HepG2 (cell line): ENCODE data around the gene ADGRG1. TPM values are rescaled to one million over a fixed set of nuclear protein-coding genes. Genes with fewer than 3 reads are reported as not detected.

Experiments used
- ATAC-seq: fragments of 200-7000 bp; cut with Tn5 transposase; 3 replicates; pipeline ENCODE4 v1.9.1; 2020; ENCODE audit warnings: mild to moderate bottlenecking, moderate library complexity
- BruUV-seq: library from RNA; stranded (reverse); fragments of 400-500 nt; replicated peaks from 2 replicates; lab custom pipeline; 2021; lab: Mats Ljungman, UMichigan
- CTCF ChIA-PET: fragments of 300-600 bp; formaldehyde crosslinking; extraction: SDS; loops from one replicate; lab custom pipeline; 2021; ENCODE audit warnings: low total read pairs, inconsistent platforms, low intra/inter-chr PET ratio; lab: Yijun Ruan, JAX
- POLR2A ChIA-PET: fragments of 350-600 bp; sonication (Branson Sonifier 250); formaldehyde crosslinking; loops from one replicate; lab custom pipeline; 2020; ENCODE audit warnings: antibody characterized with exemption, inconsistent platforms; lab: Yijun Ruan, JAX
- DNase-seq: peaks from one replicate; pipeline ENCODE4 v3.0.0-alpha.2; 2015; ENCODE audit warnings: low spot score
- FAIRE-seq: peaks from 3 replicates; lab custom pipeline; 2011; peaks lifted over from hg19 to GRCh38; lab: Jason Lieb, UNC
- H2AFZ ChIP-seq: one replicate; pipeline ENCODE4 v1.6.1; 2011; ENCODE audit warnings: low read length, inconsistent platforms
- H3K27ac ChIP-seq: fragments of 300-600 bp; 3 replicates; pipeline ENCODE4 v1.8.0; 2011; ENCODE audit warnings: mixed run types, mild to moderate bottlenecking, mixed read lengths, low read length, inconsistent platforms; ENCODE audit not compliant: insufficient read depth; ENCODE audit errors: extremely low read length
- H3K27me3 ChIP-seq, 2 experiments: fragments of 200-600 bp in 1 of 2; 2 replicates in 1 of 2; 3 replicates in 1 of 2; pipeline versions ENCODE4 v1.6.0 to v1.8.0; 2011; ENCODE audit warnings: low read length in 2 of 2, mild to moderate bottlenecking in 2 of 2, moderate library complexity in 2 of 2, inconsistent platforms in 1 of 2; ENCODE audit not compliant: insufficient read depth in 2 of 2, control insufficient read depth in 1 of 2
- H3K36me3 ChIP-seq, 2 experiments: fragments of 200-600 bp in 1 of 2; replicated peaks in 1 of 2; 2 replicates in 1 of 2; 3 replicates in 1 of 2; pipeline versions ENCODE4 v1.5.1 to v1.8.0; 2011; ENCODE audit warnings: low read length in 2 of 2, inconsistent platforms in 1 of 2; ENCODE audit not compliant: insufficient read depth in 2 of 2, control insufficient read depth in 1 of 2
- H3K4me1 ChIP-seq: 2 replicates; pipeline ENCODE4 v1.5.1; 2012; ENCODE audit warnings: low read length, inconsistent platforms; ENCODE audit not compliant: insufficient read depth
- H3K4me2 ChIP-seq: 2 replicates; pipeline ENCODE4 v1.6.0; 2011; ENCODE audit warnings: low read depth, low read length, inconsistent platforms
- H3K4me3 ChIP-seq, 3 experiments: fragments of 200-600 bp in 1 of 3; sonication (generic), shearing (Covaris generic) in 1 of 3; replicated peaks in 1 of 3; 2 replicates each; pipeline ENCODE4 v1.5.1; 2011 to 2016; ENCODE audit warnings: low read length in 3 of 3, inconsistent platforms in 2 of 3, low read depth in 2 of 3, mild to moderate bottlenecking in 2 of 3, control low read depth in 1 of 3, mixed read lengths in 1 of 3; ENCODE audit not compliant: insufficient read depth in 1 of 3
- H3K79me2 ChIP-seq: one replicate; pipeline ENCODE4 v1.6.1; 2011; ENCODE audit warnings: low read length, inconsistent platforms; ENCODE audit not compliant: insufficient read depth
- H3K9ac ChIP-seq: 2 replicates; pipeline ENCODE4 v1.6.0; 2011; ENCODE audit warnings: mild to moderate bottlenecking, low read depth, low read length, inconsistent platforms; ENCODE audit not compliant: insufficient read depth
- H3K9me3 ChIP-seq: 2 replicates; pipeline ENCODE4 v1.5.1; 2012; ENCODE audit warnings: mild to moderate bottlenecking, low read length
- H4K20me1 ChIP-seq: 2 replicates; pipeline ENCODE4 v1.6.0; 2011; ENCODE audit warnings: inconsistent platforms, mild to moderate bottlenecking, low read length, moderate library complexity; ENCODE audit not compliant: insufficient read depth
- AGO1 ChIP-seq: fragments of 200-400 bp; formaldehyde crosslinking; IDR thresholded peaks from 2 replicates; pipeline ENCODE4 v1.6.1; 2017; ENCODE audit warnings: mild to moderate bottlenecking, low read depth, low read length, moderate library complexity; ENCODE audit not compliant: poor library complexity, severe bottlenecking
- ERF ChIP-seq: IDR thresholded peaks from 2 replicates; pipeline ENCODE4 v1.6.1; 2018; ENCODE audit warnings: missing biosample characterization, missing genetic modification reagents
- GATAD2A ChIP-seq: IDR thresholded peaks from 2 replicates; pipeline ENCODE4 v1.6.1; 2016
- KDM1A ChIP-seq: IDR thresholded peaks from 2 replicates; pipeline ENCODE4 v1.6.1; 2016; ENCODE audit warnings: missing compliant biosample characterization
- KLF6 ChIP-seq: IDR thresholded peaks from 2 replicates; pipeline ENCODE4 v1.8.0; 2016; ENCODE audit warnings: missing biosample characterization, missing genetic modification reagents
- MIER3 ChIP-seq: IDR thresholded peaks from 2 replicates; pipeline ENCODE4 v1.6.1; 2016; ENCODE audit warnings: missing compliant biosample characterization, borderline replicate concordance
- SIX4 ChIP-seq: sonication (generic); formaldehyde crosslinking; IDR thresholded peaks from 2 replicates; pipeline ENCODE4 v1.4.0; 2020; ENCODE audit warnings: missing genetic modification reagents
- SP1 ChIP-seq, 2 experiments: fragments of 450-650 bp in 1 of 2; sonication (generic) in 1 of 2; formaldehyde crosslinking in 1 of 2; IDR thresholded peaks; 2 replicates each; pipeline versions ENCODE4 v1.4.0 to v1.6.1; 2016 to 2020; ENCODE audit warnings: missing genetic modification reagents in 1 of 2
- ZNF136 ChIP-seq: sonication (generic); formaldehyde crosslinking; IDR thresholded peaks from 2 replicates; pipeline ENCODE4 v1.8.1; 2022; ENCODE audit warnings: low read depth, mild to moderate bottlenecking, moderate library complexity, missing genetic modification reagents
- ZNF354B ChIP-seq: sonication (generic); formaldehyde crosslinking; IDR thresholded peaks from 2 replicates; pipeline ENCODE4 v1.8.0; 2022; ENCODE audit warnings: mild to moderate bottlenecking, missing genetic modification reagents
- ZNF614 ChIP-seq: IDR thresholded peaks from 2 replicates; pipeline ENCODE4 v1.6.1; 2018; ENCODE audit warnings: missing biosample characterization, missing genetic modification reagents, inconsistent platforms, borderline replicate concordance
- ZNF615 ChIP-seq: sonication (generic); formaldehyde crosslinking; IDR thresholded peaks from 2 replicates; pipeline ENCODE4 v1.5.0; 2020; ENCODE audit warnings: mild to moderate bottlenecking, missing genetic modification reagents, borderline replicate concordance
- ZNF773 ChIP-seq: sonication (generic); formaldehyde crosslinking; IDR thresholded peaks from 2 replicates; pipeline ENCODE4 v1.4.0; 2020; ENCODE audit warnings: missing genetic modification reagents, borderline replicate concordance
- ZNF792 ChIP-seq: IDR thresholded peaks from 2 replicates; pipeline ENCODE4 v1.6.1; 2016
- WGBS: methylation state at CpG from one replicate; pipeline ENCODE4 v1.1.6; 2017; ENCODE audit warnings: low lambda C conversion rate; 5-methylcytosine and 5-hydroxymethylcytosine counted together
- in situ Hi-C: cut with HindIII; loops from 2 replicates; pipeline ENCODE4 v1.10.0; 2017; ENCODE audit warnings: low pct_unique_long_range_greater_than_20kb; ENCODE audit not compliant: extremely low pct_ligation_motif_present
- intact Hi-C: fragments of 100-400 bp; cut with micrococcal nuclease; formaldehyde crosslinking; loops from one replicate; pipeline ENCODE4 v1.10.0; 2022; ENCODE audit not compliant: unreplicated experiment
- polyA plus RNA-seq, 8 experiments: library from polyadenylated mRNA; depleted of rRNA in 3 of 8; stranded (reverse) in 7 of 8; unstranded in 1 of 8; fragments of >200 nt; fragmentation: Illumina TruSeq in 4 of 8; extraction: Trizol in 4 of 8; gene quantifications; 2 replicates each; pipeline versions ENCODE4 v1.2.1 to v1.2.3, GENCODE V29; 2011 to 2016; ENCODE audit warnings: low read depth in 4 of 8, missing spikeins in 1 of 8, mixed read lengths in 1 of 8; ENCODE audit not compliant: insufficient read depth in 1 of 8
- total RNA-seq, 5 experiments: library from RNA; depleted of rRNA; stranded (reverse); fragments of >200 nt; fragmentation: Illumina TruSeq; extraction: Trizol; gene quantifications; 2 replicates each; pipeline ENCODE4 v1.2.3, GENCODE V29; 2016; ENCODE audit warnings: low read depth in 1 of 5
- TF ChIP-seq, protein P1 (sequence below): sonication (generic); formaldehyde crosslinking; IDR thresholded peaks from 2 replicates; pipeline ENCODE4 v1.4.0; 2020; ENCODE audit warnings: missing genetic modification reagents
- TF ChIP-seq, protein P2 (sequence below): sonication (generic); formaldehyde crosslinking; IDR thresholded peaks from 2 replicates; pipeline ENCODE4 v1.8.0; 2023; ENCODE audit warnings: mild to moderate bottlenecking, missing genetic modification reagents
- TF ChIP-seq, protein P3 (sequence below): IDR thresholded peaks from 2 replicates; pipeline ENCODE4 v1.6.1; 2012; ENCODE audit warnings: low read depth, low read length, improper control_type of control experiment

Gene ADGRG1
- total and polyA plus RNA-seq, 2 of the 13 experiments (the other 11 are each of a cell fraction or from before 2014, with no cell fraction given), result 2.7 to 5.9 TPM

DNA sequence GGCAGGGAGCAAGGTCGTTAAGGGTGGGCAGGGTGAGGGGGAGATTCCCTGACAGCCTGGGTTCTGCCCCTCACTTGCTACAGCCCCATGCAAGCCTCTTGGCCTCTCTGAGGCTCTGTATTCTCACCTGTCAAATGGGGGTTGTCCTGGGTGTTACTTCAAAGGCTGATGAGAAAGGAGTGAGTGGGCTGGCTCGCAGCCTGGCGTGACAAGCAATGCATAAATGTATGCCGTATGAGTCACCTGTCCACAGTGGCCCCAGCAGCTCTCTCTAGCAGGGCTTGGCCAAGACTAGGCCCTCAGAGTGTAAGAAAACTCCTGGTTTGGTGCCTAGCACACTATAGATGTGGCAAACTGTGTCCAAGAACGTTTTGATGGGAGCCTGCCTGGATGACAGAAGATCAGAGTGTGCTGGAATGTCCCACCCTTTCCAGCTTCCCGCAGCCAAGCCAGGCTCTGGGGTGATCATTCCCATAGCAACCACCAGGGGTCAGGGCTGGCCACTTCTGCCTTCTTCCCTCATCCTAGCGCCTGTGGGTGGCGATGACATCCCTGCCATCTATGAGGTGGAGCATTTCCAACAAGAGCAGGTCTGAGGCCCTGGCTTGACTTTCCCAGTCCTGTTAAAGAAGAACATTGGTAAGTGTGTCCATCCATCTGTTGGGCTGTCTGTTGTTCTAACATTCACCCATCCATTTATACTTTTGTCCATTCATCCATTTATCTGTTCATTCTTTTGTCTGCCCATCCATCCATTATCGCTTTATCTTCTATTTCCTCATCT, 37.2 kb upstream of the ADGRG1 start:
- Histone ChIP-seq H3K4me1 (peaks cover 9% of the 10 kb centered on the region; the same call in 1 of the 2 replicates), H3K36me3 (no peaks in the 10 kb centered on the region), H3K27ac (no peak overlapping the region), H2AFZ (no peak overlapping the region), H3K79me2 (no peaks in the 10 kb centered on the region), H3K4me3 (no peak overlapping the region), H3K27me3 (no peaks in the 10 kb centered on the region; a peak in 1 of 5 replicates), H4K20me1 (no peaks in the 10 kb centered on the region), H3K4me2 (peak overlapping the region; percentile 33; the same call in 1 of the 2 replicates), H3K9ac (no peak overlapping the region), H3K9me3 (no peaks in the 10 kb centered on the region)
- intact Hi-C loops (loop anchor here (1.0 to 5.0 kb wide), 6 partner anchors 9 to 146 kb away; partner anchors contain the start of gene KATNB1), in situ Hi-C loops (no loop called here)
- POLR2A ChIA-PET, result interaction anchor here (0.7 to 1.4 kb wide), 7 partner anchors 9 to 113 kb away, joined by 3 to 6 read pairs (median 4); no protein-coding TSS in a partner anchor
- CTCF ChIA-PET, result interaction anchor here (1.3 to 17.5 kb wide), 6 partner anchors 9 to 131 kb away, joined by 6 to 571 read pairs (median 11); partner anchors contain the start of gene ADGRG3
- ATAC-seq (peak; percentile 99), DNase-seq (peak; percentile 80), FAIRE-seq (peak; percentile 97)
- BruUV-seq, result TSS peak; percentile 32
- 28% methylated on average over 7 of the region's 9 CpGs for WGBS
- TF ChIP-seq SP1 (IDR thresholded peaks at IDR 0.05), result no peak
- TF ChIP-seq SP1 (CRISPR knock-in tag; IDR thresholded peaks at IDR 0.05), result peak; percentile 43; the same call in 1 of the 2 replicates
- no peak for TF ChIP-seq AGO1
- no peak for TF ChIP-seq SIX4
- 0 out of 2 replicates have a peak, but pooled peaks have one; percentile 19 for TF ChIP-seq ZNF792 (CRISPR knock-in tag)
- TF ChIP-seq, protein P1, sequence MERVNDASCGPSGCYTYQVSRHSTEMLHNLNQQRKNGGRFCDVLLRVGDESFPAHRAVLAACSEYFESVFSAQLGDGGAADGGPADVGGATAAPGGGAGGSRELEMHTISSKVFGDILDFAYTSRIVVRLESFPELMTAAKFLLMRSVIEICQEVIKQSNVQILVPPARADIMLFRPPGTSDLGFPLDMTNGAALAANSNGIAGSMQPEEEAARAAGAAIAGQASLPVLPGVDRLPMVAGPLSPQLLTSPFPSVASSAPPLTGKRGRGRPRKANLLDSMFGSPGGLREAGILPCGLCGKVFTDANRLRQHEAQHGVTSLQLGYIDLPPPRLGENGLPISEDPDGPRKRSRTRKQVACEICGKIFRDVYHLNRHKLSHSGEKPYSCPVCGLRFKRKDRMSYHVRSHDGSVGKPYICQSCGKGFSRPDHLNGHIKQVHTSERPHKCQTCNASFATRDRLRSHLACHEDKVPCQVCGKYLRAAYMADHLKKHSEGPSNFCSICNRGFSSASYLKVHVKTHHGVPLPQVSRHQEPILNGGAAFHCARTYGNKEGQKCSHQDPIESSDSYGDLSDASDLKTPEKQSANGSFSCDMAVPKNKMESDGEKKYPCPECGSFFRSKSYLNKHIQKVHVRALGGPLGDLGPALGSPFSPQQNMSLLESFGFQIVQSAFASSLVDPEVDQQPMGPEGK (CRISPR knock-in tag), result peak; percentile 30; the same call in 1 of the 2 replicates
- TF ChIP-seq KDM1A (CRISPR knock-in tag), result peak; percentile 60; the same call in 1 of the 2 replicates
- TF ChIP-seq ZNF773 (CRISPR knock-in tag), result no peak
- 0 out of 2 replicates have a peak, but pooled peaks have one; percentile 52 for TF ChIP-seq ZNF614 (CRISPR knock-in tag)
- TF ChIP-seq GATAD2A (CRISPR knock-in tag), result peak; percentile 49; the same call in 1 of the 2 replicates
- TF ChIP-seq ZNF136 (CRISPR knock-in tag), result no peak
- TF ChIP-seq ZNF354B (CRISPR knock-in tag), result no peak
- TF ChIP-seq, protein P2, sequence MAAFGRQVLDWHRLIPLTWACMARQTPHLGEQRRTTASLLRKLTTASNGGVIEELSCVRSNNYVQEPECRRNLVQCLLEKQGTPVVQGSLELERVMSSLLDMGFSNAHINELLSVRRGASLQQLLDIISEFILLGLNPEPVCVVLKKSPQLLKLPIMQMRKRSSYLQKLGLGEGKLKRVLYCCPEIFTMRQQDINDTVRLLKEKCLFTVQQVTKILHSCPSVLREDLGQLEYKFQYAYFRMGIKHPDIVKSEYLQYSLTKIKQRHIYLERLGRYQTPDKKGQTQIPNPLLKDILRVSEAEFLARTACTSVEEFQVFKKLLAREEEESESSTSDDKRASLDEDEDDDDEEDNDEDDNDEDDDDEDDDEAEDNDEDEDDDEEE, result 0 out of 2 replicates have a peak, but pooled peaks have one; percentile 46
- TF ChIP-seq ZNF615 (CRISPR knock-in tag), result peak; percentile 37; the same call in 1 of the 2 replicates
- 0 out of 2 replicates have a peak, but pooled peaks have one; percentile 27 for TF ChIP-seq ERF (CRISPR knock-in tag)
- 0 out of 2 replicates have a peak, but pooled peaks have one; percentile 30 for TF ChIP-seq KLF6 (CRISPR knock-in tag)
- 0 out of 2 replicates have a peak, but pooled peaks have one; percentile 60 for TF ChIP-seq MIER3 (CRISPR knock-in tag)
- TF ChIP-seq, protein P3, sequence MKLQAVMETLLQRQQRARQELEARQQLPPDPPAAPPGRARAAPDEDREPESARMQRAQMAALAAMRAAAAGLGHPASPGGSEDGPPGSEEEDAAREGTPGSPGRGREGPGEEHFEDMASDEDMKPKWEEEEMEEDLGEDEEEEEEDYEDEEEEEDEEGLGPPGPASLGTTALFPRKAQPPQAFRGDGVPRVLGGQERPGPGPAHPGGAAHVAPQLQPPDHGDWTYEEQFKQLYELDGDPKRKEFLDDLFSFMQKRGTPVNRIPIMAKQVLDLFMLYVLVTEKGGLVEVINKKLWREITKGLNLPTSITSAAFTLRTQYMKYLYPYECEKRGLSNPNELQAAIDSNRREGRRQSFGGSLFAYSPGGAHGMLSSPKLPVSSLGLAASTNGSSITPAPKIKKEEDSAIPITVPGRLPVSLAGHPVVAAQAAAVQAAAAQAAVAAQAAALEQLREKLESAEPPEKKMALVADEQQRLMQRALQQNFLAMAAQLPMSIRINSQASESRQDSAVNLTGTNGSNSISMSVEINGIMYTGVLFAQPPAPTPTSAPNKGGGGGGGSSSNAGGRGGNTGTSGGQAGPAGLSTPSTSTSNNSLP, result 0 out of 2 replicates have a peak, but pooled peaks have one; percentile 47
